ENCODE measurements around the gene LPAR1.

LPAR1 gene

DNA sequence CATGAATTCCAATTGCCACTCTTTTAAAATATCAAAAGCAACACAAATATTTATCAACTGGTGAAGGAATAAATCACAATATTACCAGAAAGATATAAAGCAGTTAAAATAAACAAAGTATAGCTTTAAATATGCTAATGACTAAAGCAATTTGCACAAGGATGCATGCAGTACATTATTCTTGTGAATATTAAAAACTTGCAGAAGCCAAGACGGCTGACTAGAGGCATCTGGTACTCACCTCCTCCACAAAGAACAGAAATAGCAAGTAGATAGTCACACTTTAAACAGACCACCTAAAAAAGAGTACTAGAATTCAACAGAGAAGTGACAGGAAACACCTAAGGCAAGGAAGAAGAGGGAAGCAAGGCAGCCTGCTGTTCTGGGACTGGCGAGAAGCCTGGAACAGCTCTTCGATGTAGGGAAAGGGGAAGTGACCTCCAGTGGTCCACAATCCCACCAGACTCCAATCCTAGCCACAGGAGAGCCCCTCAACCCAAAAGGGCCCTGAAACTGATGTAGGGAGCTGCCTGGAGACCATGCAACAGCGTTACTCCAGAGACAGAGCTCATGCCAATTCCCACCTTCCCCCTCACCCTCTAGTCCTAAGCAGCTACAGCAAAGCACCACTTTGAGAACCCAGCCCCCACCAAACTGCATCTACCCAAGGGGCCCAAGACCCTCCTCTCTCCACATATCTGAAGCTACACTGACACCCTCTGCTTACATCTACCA lies 86.3 kb downstream of the LPAR1 start:
- no peak for DNase-seq

DNA sequence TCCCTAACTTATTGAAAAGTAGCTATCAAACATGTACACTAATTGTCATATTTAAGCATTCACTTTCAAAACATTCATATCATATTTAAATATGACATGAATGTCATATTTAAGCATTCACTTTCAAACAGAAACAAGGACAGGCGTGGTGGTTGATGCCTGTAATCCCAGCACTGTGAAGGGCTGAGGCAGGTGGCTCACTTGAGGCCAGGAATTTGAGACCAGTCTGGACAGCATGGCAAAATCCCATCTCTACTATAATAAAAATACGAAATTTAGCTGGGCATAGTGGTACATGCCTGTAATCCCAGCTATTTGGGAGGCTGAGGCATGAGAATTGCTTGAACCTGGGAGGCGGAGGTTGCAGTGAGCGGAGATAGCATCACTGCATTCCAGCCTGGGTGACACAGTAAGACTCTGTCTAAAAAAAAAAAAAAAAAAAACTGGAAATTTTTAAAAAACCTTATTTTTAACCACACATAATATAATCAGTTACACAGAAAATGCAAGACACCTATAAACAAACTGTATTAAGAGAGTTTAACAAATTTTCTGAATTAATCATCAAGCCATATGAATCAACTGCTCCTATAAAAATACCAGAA lies 88.1 kb downstream of the LPAR1 start:
- DNase-seq: no peak

DNA sequence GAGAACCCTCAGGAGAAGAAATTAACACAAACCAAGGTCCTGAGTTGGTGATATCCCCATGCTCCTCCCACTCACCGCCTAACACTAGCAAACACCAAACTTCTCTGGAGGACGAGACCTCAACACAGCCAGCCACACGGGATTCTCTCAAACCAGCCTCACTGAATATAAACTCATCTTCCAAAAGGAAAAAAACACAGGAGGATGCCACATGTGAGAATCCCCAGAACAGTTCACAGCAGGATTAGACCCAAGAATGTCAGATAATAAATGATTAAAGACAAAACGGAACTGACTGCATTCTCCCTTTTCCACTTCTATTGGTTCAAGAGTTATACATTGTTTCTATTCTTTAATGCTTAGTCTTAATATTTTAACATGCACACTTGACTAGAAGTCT lies 89.2 kb downstream of the LPAR1 start:
- DNase-seq: no peak

DNA sequence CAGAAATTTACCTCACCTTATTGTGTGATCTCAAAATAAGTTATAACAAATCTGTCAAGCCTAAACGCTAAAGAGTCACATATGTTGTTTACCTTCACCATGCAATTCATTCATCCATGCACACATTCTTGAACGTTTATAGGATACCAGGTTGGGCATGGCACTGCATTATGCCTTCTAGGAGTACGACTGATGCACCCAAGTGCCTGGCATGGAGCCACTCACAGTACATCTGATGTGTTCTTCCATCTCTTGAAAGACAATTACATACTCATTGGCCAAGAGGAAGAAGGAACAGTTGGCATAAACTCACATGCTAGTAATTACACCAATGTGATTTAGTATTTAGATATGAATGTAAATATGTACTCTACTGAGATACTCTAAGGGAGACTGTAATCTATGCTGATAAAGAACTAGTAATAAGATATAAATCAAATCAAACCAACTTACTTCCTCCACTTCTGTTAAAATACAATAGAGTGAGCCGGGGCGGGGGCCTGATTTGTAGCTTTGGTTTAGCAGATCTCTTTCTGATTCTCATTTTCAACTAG lies 90.7 kb downstream of the LPAR1 start:
- DNase-seq: no peak

DNA sequence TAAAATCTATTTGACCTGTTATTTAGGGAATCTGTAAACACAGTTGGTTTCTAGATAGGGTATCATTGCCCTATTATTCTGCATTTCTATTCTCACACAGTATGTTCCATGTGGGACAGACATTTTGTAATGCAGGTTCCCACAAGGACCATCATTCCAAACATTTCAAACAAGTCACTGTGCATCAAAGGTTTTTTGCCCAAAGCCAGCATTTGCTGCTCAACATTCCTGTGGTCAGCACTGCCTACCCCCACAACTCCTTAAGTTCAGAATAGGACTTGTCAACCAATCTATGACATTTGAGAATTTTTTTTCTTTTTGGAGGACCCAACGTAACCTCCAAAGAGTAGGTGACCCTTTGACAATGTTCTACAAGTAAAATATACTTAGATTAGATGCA lies 95.7 kb downstream of the LPAR1 start:
- no peak for DNase-seq

- DNase-seq: no peak
Observed at GRCh38 chr9:110940951-110941557, 97.2 kb downstream of the LPAR1 start.

DNA sequence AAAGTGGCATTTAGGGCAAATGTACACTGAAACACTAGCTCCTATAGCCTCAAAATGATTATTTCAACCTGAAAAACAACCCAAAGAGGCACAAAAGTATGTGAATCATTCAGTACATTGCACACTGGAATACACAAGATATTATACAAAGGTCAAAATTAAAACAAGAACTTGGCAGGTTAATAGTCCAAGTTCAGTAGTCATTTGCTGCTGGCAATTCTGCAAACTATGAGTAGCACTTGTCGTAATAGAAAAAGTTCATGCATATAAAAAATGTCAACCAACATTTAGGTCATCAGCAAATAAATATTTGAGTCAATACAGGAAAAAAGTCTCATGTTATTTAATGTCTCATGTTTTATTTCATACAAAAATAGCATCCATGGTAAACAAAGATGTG lies 98.7 kb downstream of the LPAR1 start:
- DNase-seq: no peak

DNA sequence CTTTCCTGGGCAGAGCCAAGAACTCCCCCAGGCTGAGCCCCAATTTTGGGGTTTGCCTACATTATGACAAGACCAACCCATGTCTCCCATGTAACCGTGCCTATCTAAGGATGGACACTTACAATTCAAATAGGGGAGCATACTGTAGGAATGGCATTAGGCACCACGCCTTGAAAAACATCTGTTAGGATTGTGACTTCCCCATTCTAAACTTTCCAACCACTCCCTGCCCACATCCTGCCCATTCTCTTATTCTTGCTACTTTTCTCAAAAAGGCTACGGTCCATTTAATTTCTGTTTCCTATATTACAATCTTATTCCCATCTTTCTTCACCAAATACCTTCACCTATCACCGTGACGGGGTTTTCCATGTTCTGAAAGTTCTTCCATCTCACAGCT lies 99.2 kb downstream of the LPAR1 start:
- DNase-seq: peak in 1 of 4 experiments; percentile 20

- no peak for DNase-seq
Observed at GRCh38 chr9:110938242-110938641, 100.0 kb downstream of the LPAR1 start.

GRCh38 chr9:110936719-110937452 lies 101.4 kb downstream of the LPAR1 start:
- DNase-seq: peak in 2 of 4 experiments; percentile 54 to 55

- peak in 1 of 4 experiments; percentile 29 for DNase-seq
Observed at GRCh38 chr9:110936237-110936636, 102.0 kb downstream of the LPAR1 start.

- no peak for DNase-seq
Observed at GRCh38 chr9:110935829-110936228, 102.4 kb downstream of the LPAR1 start.

DNA sequence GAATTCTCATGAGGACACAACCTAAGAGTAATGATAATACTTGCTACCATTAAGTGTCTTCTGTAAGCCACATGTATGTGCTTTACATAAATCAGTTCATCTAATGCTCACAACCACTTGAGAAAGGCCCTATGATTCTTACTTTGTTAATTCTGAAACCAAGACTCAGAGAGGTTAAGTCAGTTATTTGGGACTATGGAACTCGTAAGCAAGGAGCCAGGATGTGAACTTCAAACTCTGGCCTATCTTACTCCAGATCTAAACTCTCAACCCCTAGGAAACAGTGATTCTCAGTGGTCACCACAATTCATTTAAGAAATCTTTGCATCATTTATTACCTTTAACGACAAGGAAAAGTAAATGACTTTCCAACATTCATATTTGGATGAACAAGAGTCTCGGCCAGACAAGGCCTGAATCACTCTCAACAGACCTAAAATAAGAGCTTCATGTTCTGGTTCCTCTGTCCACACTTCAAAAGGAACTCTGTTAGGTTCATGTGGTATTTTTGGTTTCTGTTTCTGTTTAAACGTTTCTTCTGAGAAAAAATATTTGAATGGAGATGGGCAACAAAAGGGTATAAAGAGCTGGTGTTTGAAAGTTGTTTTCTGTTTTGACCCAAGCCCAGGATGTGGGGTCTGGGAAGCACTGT lies 104.8 kb downstream of the LPAR1 start:
- peak in 2 of 4 experiments; percentile 37 to 40 for DNase-seq

DNA sequence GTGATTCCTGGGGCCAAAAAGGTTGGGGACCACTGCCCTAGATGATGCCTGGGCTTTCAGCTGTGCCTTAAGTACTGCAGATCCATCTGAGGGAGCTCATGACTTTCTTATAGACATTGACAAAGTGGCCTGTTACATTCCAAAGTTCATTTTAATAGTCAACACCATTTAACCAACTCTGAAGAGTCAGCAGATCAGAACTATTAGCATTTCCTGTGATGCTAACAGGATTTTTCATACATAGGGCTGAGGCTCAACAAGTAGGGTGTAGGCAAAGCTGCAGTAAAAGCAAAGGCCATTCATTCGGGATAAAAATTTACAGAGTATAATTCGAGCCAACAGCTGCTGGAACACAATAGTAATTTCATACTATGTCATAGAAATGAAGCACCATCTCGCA lies 105.4 kb downstream of the LPAR1 start:
- no peak for DNase-seq

DNA sequence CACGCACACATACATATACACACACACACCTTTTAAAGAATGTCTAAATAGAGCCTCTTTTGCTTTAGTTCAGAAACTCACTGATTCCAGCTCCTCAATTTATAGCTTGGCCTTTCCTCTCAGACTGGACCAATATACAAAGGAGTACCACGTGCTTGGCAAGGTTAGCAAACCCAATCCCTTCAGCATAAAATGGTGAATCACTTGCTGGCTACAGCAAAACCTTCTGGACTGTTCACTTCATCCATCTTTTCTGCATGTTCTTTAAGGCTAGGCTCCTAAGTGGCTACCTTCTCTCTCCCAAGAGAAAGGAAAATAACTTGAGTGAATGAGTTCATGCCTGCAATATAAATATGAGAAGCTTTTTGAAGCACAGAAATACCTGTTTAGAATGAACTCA lies 109.7 kb downstream of the LPAR1 start:
- no peak for DNase-seq

- DNase-seq: no peak
Observed at GRCh38 chr9:110926828-110927487, 111.3 kb downstream of the LPAR1 start.

DNA sequence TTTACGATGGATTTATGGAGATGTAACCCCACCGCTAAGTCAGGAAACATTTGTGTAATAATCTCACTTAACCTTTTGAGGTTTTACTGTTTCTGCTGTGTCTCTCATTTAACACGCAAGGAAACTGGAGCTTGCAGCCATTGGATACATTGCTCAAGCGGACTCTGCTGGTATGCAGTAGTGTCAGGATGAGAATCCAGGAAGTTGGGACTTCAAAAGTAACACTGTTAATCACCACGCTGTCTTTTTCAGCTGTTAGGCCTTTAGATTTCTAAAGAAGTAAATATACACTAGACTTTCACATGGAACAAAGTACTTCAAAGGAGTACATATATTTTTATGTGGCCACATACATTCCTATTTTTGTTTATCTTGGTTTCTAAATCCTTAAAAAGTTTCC lies 114.7 kb downstream of the LPAR1 start:
- DNase-seq: peak in 2 of 4 experiments; percentile 26 to 37

- DNase-seq: no peak
Observed at GRCh38 chr9:110922145-110922544, 116.1 kb downstream of the LPAR1 start.

- DNase-seq: no peak
Observed at GRCh38 chr9:110921705-110922104, 116.6 kb downstream of the LPAR1 start.

- peak; percentile 69 to 90 (median 80) for DNase-seq
Observed at GRCh38 chr9:110919609-110920008, 118.7 kb downstream of the LPAR1 start.

GRCh38 chr9:110919050-110919435 lies 119.2 kb downstream of the LPAR1 start:
- no peak for DNase-seq
